H1 (cell line): Measurements from ENCODE around the gene SCFD1. TPM values are rescaled to one million over a fixed set of nuclear protein-coding genes. Genes with fewer than 3 reads are reported as not detected.
"Not testable (repeated sequence)": the region's sequence is repeated elsewhere in the genome, so short reads cannot be mapped to it uniquely, and the experiment has no call there.

Experiments used
- CTCF ChIA-PET: fragments of 300-600 bp; sonication (Branson Sonifier 250); formaldehyde crosslinking; loops from one replicate; lab custom pipeline; 2021; ENCODE audit not compliant: partially characterized antibody; lab: Charles Lee
- POLR2A ChIA-PET: fragments of 300-600 bp; sonication (Branson Sonifier 250); formaldehyde crosslinking; loops from one replicate; lab custom pipeline; 2021; ENCODE audit warnings: inconsistent platforms; ENCODE audit not compliant: partially characterized antibody; lab: Charles Lee
- DNase-seq, 2 experiments: peaks; one replicate each; pipeline versions ENCODE4 v3.0.0 to v3.0.0-alpha.2; 2010 to 2022; ENCODE audit warnings: low spot score in 2 of 2, low read depth in 1 of 2, mixed read lengths in 1 of 2
- FAIRE-seq: peaks from 2 replicates; lab custom pipeline; 2011; peaks lifted over from hg19 to GRCh38; lab: Jason Lieb, UNC
- H2AFZ ChIP-seq: 2 replicates; pipeline ENCODE4 v1.8.1; 2012; ENCODE audit warnings: low read length, inconsistent platforms
- H2AK5ac ChIP-seq: 2 replicates; pipeline ENCODE4 v1.6.1; 2013; ENCODE audit warnings: low read depth, low read length
- H2BK120ac ChIP-seq: replicated peaks from 2 replicates; pipeline ENCODE3; 2013; ENCODE audit warnings: low read depth, low read length, inconsistent platforms
- H2BK12ac ChIP-seq: 2 replicates; pipeline ENCODE4 v1.6.1; 2013; ENCODE audit warnings: low read depth, low read length
- H2BK15ac ChIP-seq: 2 replicates; pipeline ENCODE4 v1.6.1; 2013; ENCODE audit warnings: low read length
- H2BK20ac ChIP-seq: 2 replicates; pipeline ENCODE4 v1.6.1; 2013; ENCODE audit warnings: low read length
- H2BK5ac ChIP-seq: 2 replicates; pipeline ENCODE4 v1.6.1; 2013; ENCODE audit warnings: low read depth, low read length
- H3K14ac ChIP-seq: 2 replicates; pipeline ENCODE4 v1.6.1; 2013; ENCODE audit warnings: inconsistent platforms; ENCODE audit not compliant: insufficient read length
- H3K18ac ChIP-seq: 2 replicates; pipeline ENCODE4 v1.6.1; 2013; ENCODE audit warnings: low read length; ENCODE audit errors: extremely low read depth
- H3K23ac ChIP-seq: 2 replicates; pipeline ENCODE4 v1.6.1; 2013; ENCODE audit warnings: inconsistent platforms; ENCODE audit not compliant: insufficient read length
- H3K23me2 ChIP-seq: 2 replicates; pipeline ENCODE4 v1.6.1; 2013; ENCODE audit warnings: low read depth, low read length
- H3K27ac ChIP-seq: 2 replicates; pipeline ENCODE4 v1.6.1; 2011; ENCODE audit warnings: low read depth, low read length, inconsistent platforms
- H3K27me3 ChIP-seq, 4 experiments: replicated peaks in 1 of 4; 1 replicate in 1 of 4; 2 replicates in 3 of 4; pipeline versions ENCODE4 v1.6.1 to v1.8.1; 2011 to 2013; ENCODE audit warnings: low read length in 3 of 4, mild to moderate bottlenecking in 3 of 4, inconsistent platforms in 2 of 4, mixed read lengths in 2 of 4, moderate library complexity in 1 of 4; ENCODE audit not compliant: control insufficient read depth in 3 of 4, insufficient read depth in 3 of 4; ENCODE audit errors: extremely low read depth in 1 of 4
- H3K36me3 ChIP-seq, 4 experiments: 2 replicates each; pipeline versions ENCODE4 v1.6.1 to v1.8.1; 2011 to 2013; ENCODE audit warnings: mild to moderate bottlenecking in 4 of 4, low read length in 3 of 4, moderate library complexity in 2 of 4, control low read depth in 1 of 4, inconsistent platforms in 1 of 4; ENCODE audit not compliant: insufficient read depth in 4 of 4, control insufficient read depth in 2 of 4
- H3K4ac ChIP-seq: replicated peaks from 2 replicates; pipeline ENCODE3; 2013; ENCODE audit warnings: low read length, low read depth, mixed read lengths, inconsistent platforms; ENCODE audit not compliant: insufficient read length
- H3K4me1 ChIP-seq, 4 experiments: replicated peaks in 1 of 4; 1 replicate in 1 of 4; 2 replicates in 3 of 4; pipeline versions ENCODE4 v1.6.1 to v1.8.1; 2011 to 2013; ENCODE audit warnings: low read length in 3 of 4, inconsistent platforms in 2 of 4, mixed read lengths in 1 of 4; ENCODE audit not compliant: insufficient read depth in 4 of 4, control insufficient read depth in 3 of 4
- H3K4me2 ChIP-seq, 2 experiments: 2 replicates each; pipeline versions ENCODE4 v1.6.1 to v1.8.1; 2011 to 2013; ENCODE audit warnings: low read depth in 2 of 2, low read length in 2 of 2, control low read depth in 1 of 2, inconsistent platforms in 1 of 2, mild to moderate bottlenecking in 1 of 2; ENCODE audit not compliant: insufficient read depth in 1 of 2
- H3K4me3 ChIP-seq, 4 experiments: fragments of 200-600, 300-600 bp in 1 of 4; sonication (generic), shearing (Covaris generic), sonication (Bioruptor Twin) in 1 of 4; 2 replicates each; pipeline versions ENCODE4 v1.5.1 to v1.8.1; 2011 to 2016; ENCODE audit warnings: low read length in 4 of 4, low read depth in 3 of 4, control low read depth in 2 of 4, inconsistent platforms in 2 of 4, mild to moderate bottlenecking in 2 of 4, mixed read lengths in 1 of 4, moderate library complexity in 1 of 4; ENCODE audit not compliant: insufficient read depth in 2 of 4; ENCODE audit errors: extremely low read depth in 1 of 4
- H3K56ac ChIP-seq: replicated peaks from 2 replicates; pipeline ENCODE3; 2013; ENCODE audit warnings: low read depth, mild to moderate bottlenecking, mixed read lengths, low read length, inconsistent platforms; ENCODE audit not compliant: insufficient read length
- H3K79me1 ChIP-seq: 2 replicates; pipeline ENCODE4 v1.6.1; 2013; ENCODE audit warnings: low read depth, low read length, control low read depth
- H3K79me2 ChIP-seq, 2 experiments: 2 replicates each; pipeline versions ENCODE4 v1.6.1 to v1.8.1; 2012 to 2013; ENCODE audit warnings: low read length in 2 of 2, mild to moderate bottlenecking in 2 of 2, inconsistent platforms in 1 of 2; ENCODE audit not compliant: insufficient read depth in 2 of 2, control insufficient read depth in 1 of 2
- H3K9ac ChIP-seq, 4 experiments: replicated peaks in 1 of 4; 1 replicate in 1 of 4; 2 replicates in 3 of 4; pipeline versions ENCODE4 v1.6.1 to v1.8.1; 2011 to 2013; ENCODE audit warnings: low read depth in 3 of 4, low read length in 3 of 4, control low read depth in 2 of 4, mild to moderate bottlenecking in 2 of 4, moderate library complexity in 2 of 4, inconsistent platforms in 1 of 4; ENCODE audit errors: extremely low read depth in 1 of 4
- H3K9me3 ChIP-seq, 2 experiments: 2 replicates each; pipeline versions ENCODE4 v1.6.1 to v1.8.1; 2012 to 2013; ENCODE audit warnings: mild to moderate bottlenecking in 2 of 2, moderate library complexity in 2 of 2, control low read depth in 1 of 2, inconsistent platforms in 1 of 2, low read depth in 1 of 2, low read length in 1 of 2, mixed read lengths in 1 of 2; ENCODE audit not compliant: insufficient read depth in 2 of 2
- H4K20me1 ChIP-seq, 2 experiments: replicated peaks in 1 of 2; 2 replicates each; pipeline versions ENCODE3 to v1.8.1; 2011 to 2013; ENCODE audit warnings: inconsistent platforms in 2 of 2, low read length in 2 of 2, mild to moderate bottlenecking in 1 of 2; ENCODE audit not compliant: insufficient read depth in 2 of 2, control insufficient read depth in 1 of 2
- H4K5ac ChIP-seq: 2 replicates; pipeline ENCODE4 v1.6.1; 2013; ENCODE audit warnings: low read length, low read depth, mixed read lengths, inconsistent platforms; ENCODE audit not compliant: insufficient read length
- H4K8ac ChIP-seq: 2 replicates; pipeline ENCODE4 v1.8.0; 2013; ENCODE audit warnings: mild to moderate bottlenecking, moderate library complexity, low read length, inconsistent platforms; ENCODE audit not compliant: insufficient read depth; ENCODE audit errors: extremely low read depth
- H4K91ac ChIP-seq: replicated peaks from 2 replicates; pipeline ENCODE3; 2013; ENCODE audit warnings: low read length, mixed read lengths, inconsistent platforms; ENCODE audit not compliant: insufficient read length
- WGBS, 2 experiments: shearing (Covaris generic) in 1 of 2; methylation state at CpG; one replicate each; pipeline versions ENCODE4 v1.1.6 to v1.1.7; 2013 to 2015; ENCODE audit warnings: low lambda C conversion rate in 2 of 2, mixed read lengths in 2 of 2, inconsistent platforms in 1 of 2, low coverage in 1 of 2, missing lambda C conversion rate in 1 of 2; ENCODE audit not compliant: insufficient replicate concordance in 2 of 2, insufficient coverage in 1 of 2, insufficient read length in 1 of 2; ENCODE audit errors: extremely low coverage in 1 of 2, missing lambda C conversion rate in 1 of 2; 5-methylcytosine and 5-hydroxymethylcytosine counted together
- polyA plus RNA-seq, 7 experiments: library from polyadenylated mRNA; depleted of rRNA in 3 of 7; stranded (reverse) in 5 of 7; unstranded in 2 of 7; fragments of >200 nt in 5 of 7; fragments of 200-250 nt in 2 of 7; gene quantifications; 1 replicate in 5 of 7; 2 replicates in 1 of 7; 4 replicates in 1 of 7; pipeline versions ENCODE4 v1.2.1 to v1.2.3, GENCODE V29; 2011 to 2013; ENCODE audit warnings: missing spikeins in 2 of 7, mixed read lengths in 2 of 7
- total RNA-seq: library from RNA; stranded (reverse); fragmentation: NEBNext Ultra II Directional; extraction: Animal tissue kit (Norgen Biotek cat#: 25700); gene quantifications from 2 replicates; pipeline ENCODE4 v1.2.1, GENCODE V29; 2021

The SCFD1 gene
- total and polyA plus RNA-seq, 2 of the 8 experiments (the other 6 are each of a cell fraction or from before 2014, with no cell fraction given): 32.8 to 64.5 TPM

DNA sequence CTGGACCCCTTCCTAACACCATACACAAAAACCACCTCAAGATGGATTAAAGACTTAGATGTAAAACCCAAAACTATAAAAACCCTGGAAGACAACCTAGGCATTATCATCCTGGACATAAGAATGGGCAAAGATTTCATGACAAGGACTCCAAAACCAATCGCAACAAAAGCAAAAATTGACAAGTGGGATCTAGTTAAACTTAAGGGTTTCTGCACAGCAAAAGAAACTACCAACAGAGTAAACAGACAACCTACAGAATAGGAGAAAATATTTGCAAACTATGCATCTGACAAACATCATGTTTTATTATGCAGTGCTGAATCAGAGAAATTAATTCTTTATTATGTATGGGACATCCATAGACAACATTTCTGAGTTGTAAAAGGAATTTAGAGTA is 45.8 kb upstream of the SCFD1 start:
- H3K4me2 ChIP-seq, H3K27ac ChIP-seq, H3K4me3 ChIP-seq, H3K23ac ChIP-seq, H3K36me3 ChIP-seq, FAIRE-seq, H2BK12ac ChIP-seq, H3K9ac ChIP-seq, H4K5ac ChIP-seq, H2BK120ac ChIP-seq, DNase-seq, H2BK15ac ChIP-seq, H3K14ac ChIP-seq, H3K18ac ChIP-seq, H3K9me3 ChIP-seq, POLR2A ChIA-PET, H3K4ac ChIP-seq, H3K23me2 ChIP-seq, H4K8ac ChIP-seq, H2AFZ ChIP-seq, H3K56ac ChIP-seq, H4K91ac ChIP-seq, H2BK20ac ChIP-seq, H2AK5ac ChIP-seq, H3K27me3 ChIP-seq, H3K79me1 ChIP-seq, H2BK5ac ChIP-seq: not testable (repeated sequence)
- CTCF ChIA-PET: interaction anchor here (1.6 kb wide), 1 partner anchor 13 kb away, joined by 3 read pairs; no protein-coding TSS in a partner anchor
- WGBS, 2 experiments: 89% methylated on average over 1 of the region's 1 CpG; no CpG with 5 or more reads in 1 of the 2 experiments
- peaks cover 0 to 17% (median 5%) of the 10 kb centered on the region in 4 experiments; a peak in 3 of 7 replicates for H3K4me1 ChIP-seq
- H4K20me1 ChIP-seq: peaks cover 11 to 14% of the 10 kb centered on the region in 2 experiments
- H3K79me2 ChIP-seq: peaks cover 31 to 100% of the 10 kb centered on the region in 2 experiments
